WERI-Rb-1 (cell line): ENCODE results near the gene RNF180.

ENCODE experiments used
- DNase-seq: peaks from one replicate; pipeline ENCODE4 v3.0.0-alpha.2; 2020
- H3K27ac ChIP-seq: fragments of 250-450 bp; sonication (Bioruptor Pico); 2 replicates; pipeline ENCODE4 v1.5.1; 2020; ENCODE audit warnings: mild to moderate bottlenecking, moderate library complexity
- H3K27me3 ChIP-seq: fragments of 250-450 bp; sonication (Bioruptor Pico); 2 replicates; pipeline ENCODE4 v1.5.1; 2021; ENCODE audit warnings: mild to moderate bottlenecking, low read depth, moderate library complexity; ENCODE audit not compliant: insufficient read depth, severe bottlenecking
- H3K36me3 ChIP-seq: fragments of 250-450 bp; sonication (Bioruptor Pico); 2 replicates; pipeline ENCODE4 v1.5.1; 2020; ENCODE audit warnings: mild to moderate bottlenecking, moderate library complexity
- H3K4me3 ChIP-seq: 2 replicates; pipeline ENCODE4 v1.5.1; 2011; ENCODE audit warnings: low read depth, mild to moderate bottlenecking, control low read depth, low read length
- H3K9me3 ChIP-seq: fragments of 250-450 bp; sonication (Bioruptor Pico); 2 replicates; pipeline ENCODE4 v1.5.1; 2021; ENCODE audit warnings: mild to moderate bottlenecking, moderate library complexity; ENCODE audit not compliant: severe bottlenecking
- TF ChIP-seq, protein P1 (sequence below): IDR thresholded peaks from 2 replicates; pipeline ENCODE4 v1.5.1; 2011; ENCODE audit warnings: low read depth, mild to moderate bottlenecking, control low read depth, inconsistent platforms, low read length

Gene RNF180

DNA sequence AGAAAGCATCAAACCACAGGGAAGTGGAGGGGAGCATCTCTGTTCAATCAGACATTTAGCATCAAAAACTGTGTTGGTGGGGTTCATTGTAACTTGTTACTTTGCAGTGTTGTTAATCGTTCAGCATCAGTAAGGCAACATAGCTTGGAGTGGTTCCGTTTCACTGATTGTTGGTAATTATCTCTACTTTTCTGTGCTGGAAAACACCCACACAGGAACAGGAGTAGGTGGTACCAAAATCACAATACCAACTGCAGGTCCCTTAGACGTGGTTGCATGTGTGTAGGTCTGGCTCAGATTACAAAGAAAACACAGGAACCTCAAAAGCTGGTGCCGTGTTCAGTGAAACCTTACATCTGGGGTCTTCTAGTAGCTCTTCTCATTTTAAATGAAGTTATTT lies 146.8 kb downstream of the RNF180 start:
- H3K27ac ChIP-seq: no peak overlapping the region
- no peaks in the 10 kb centered on the region for H3K9me3 ChIP-seq
- H3K27me3 ChIP-seq: no peaks in the 10 kb centered on the region
- DNase-seq: no peak
- no peak overlapping the region for H3K4me3 ChIP-seq
- TF ChIP-seq, protein P1, sequence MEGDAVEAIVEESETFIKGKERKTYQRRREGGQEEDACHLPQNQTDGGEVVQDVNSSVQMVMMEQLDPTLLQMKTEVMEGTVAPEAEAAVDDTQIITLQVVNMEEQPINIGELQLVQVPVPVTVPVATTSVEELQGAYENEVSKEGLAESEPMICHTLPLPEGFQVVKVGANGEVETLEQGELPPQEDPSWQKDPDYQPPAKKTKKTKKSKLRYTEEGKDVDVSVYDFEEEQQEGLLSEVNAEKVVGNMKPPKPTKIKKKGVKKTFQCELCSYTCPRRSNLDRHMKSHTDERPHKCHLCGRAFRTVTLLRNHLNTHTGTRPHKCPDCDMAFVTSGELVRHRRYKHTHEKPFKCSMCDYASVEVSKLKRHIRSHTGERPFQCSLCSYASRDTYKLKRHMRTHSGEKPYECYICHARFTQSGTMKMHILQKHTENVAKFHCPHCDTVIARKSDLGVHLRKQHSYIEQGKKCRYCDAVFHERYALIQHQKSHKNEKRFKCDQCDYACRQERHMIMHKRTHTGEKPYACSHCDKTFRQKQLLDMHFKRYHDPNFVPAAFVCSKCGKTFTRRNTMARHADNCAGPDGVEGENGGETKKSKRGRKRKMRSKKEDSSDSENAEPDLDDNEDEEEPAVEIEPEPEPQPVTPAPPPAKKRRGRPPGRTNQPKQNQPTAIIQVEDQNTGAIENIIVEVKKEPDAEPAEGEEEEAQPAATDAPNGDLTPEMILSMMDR: no peak
- H3K36me3 ChIP-seq: no peaks in the 10 kb centered on the region

DNA sequence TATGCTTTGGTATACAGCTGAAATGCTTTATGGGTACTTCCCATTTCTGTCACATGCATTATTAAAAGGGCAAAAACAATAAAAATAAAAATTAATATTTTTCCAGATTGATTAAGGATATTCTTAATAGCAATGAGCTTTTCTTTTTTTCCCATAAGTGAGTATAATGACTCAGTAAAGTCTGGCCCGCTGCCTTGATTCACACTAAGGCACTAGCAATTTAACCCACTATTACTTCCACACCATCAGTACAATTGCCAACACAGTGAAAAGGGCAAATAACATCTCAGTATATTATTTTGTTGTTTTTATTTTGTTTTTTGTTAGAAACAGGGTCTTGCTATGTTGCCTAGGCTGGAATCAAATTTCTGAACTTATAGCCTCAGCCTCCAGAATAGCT lies 150.1 kb downstream of the RNF180 start:
- DNase-seq: no peak
- H3K27me3 ChIP-seq: no peaks in the 10 kb centered on the region
- TF ChIP-seq, protein P1: no peak
- H3K4me3 ChIP-seq: no peak overlapping the region
- H3K27ac ChIP-seq: no peak overlapping the region
- H3K9me3 ChIP-seq: no peaks in the 10 kb centered on the region
- no peaks in the 10 kb centered on the region for H3K36me3 ChIP-seq

DNA sequence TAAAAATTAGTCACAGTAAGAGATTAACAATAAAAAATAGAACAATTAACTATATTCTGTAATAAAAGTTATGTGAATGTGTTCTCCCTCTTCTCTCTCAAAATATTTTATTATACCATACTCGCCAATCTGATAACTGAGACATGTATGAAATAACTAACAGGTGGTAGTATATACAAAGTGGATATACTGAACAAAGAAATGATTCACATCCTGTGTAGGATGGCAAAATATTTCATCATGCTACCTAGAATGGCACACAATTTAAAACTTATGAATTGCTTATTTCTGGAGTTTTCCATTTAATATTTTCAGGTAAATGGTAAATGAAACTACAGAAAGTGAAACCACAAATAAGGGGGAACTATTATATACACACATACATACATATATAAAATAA lies 152.5 kb downstream of the RNF180 start:
- no peak for DNase-seq
- Histone ChIP-seq H3K4me3 (no peak overlapping the region), H3K27me3 (no peaks in the 10 kb centered on the region), H3K27ac (no peak overlapping the region), H3K36me3 (no peaks in the 10 kb centered on the region), H3K9me3 (no peaks in the 10 kb centered on the region)
- TF ChIP-seq, protein P1: no peak

DNA sequence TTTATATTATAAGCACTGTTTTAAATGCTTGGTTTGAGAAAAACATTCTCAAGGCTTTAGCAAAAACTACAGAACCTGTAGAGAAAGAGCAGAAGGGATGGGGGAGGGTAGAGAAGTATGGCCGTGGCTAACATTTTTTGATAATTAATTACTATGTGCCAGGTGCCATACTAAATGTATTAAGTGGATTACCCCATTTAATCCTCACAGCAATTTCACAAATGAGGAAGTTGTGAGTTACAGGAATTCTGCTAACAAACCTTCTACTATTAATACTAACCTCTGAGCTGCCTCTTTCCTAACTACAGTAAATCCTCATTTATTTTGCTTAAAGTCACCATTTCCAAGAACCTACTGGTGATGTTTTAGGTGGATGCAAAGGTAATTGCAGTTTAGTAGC lies 157.9 kb downstream of the RNF180 start:
- no peaks in the 10 kb centered on the region for H3K36me3 ChIP-seq
- H3K27me3 ChIP-seq: no peaks in the 10 kb centered on the region
- DNase-seq: no peak
- TF ChIP-seq, protein P1: no peak
- no peaks in the 10 kb centered on the region for H3K9me3 ChIP-seq
- H3K27ac ChIP-seq: no peak overlapping the region
- no peak overlapping the region for H3K4me3 ChIP-seq

DNA sequence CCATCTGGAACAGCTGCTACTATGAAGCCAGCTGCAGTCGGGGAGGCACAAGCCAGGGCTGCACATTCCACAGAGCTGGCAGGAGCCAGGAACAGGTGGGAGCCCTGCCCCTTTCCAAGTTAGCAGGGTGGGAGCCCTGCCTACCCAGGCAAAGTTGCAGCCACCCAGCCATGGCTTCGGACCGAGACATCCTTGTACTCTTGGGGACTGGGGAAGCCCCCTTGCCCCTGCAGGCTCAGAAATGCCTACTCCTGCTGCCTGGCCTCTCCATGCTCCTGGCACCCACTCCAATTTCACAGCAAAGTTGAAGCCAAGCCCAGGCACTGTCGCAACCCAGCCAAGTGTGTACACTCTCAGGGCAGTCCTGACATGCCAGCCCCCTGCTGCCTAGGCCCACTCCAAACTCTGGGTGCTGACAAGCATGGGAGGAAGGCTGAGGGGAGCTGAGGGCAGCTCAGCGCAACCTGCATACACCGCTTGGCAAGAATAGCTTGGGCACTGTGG lies 165.1 kb downstream of the RNF180 start:
- Histone ChIP-seq H3K36me3 (no peaks in the 10 kb centered on the region), H3K9me3 (no peaks in the 10 kb centered on the region), H3K27ac (no peak overlapping the region), H3K27me3 (no peaks in the 10 kb centered on the region), H3K4me3 (no peak overlapping the region)
- DNase-seq: no peak
- TF ChIP-seq, protein P1: no peak

DNA sequence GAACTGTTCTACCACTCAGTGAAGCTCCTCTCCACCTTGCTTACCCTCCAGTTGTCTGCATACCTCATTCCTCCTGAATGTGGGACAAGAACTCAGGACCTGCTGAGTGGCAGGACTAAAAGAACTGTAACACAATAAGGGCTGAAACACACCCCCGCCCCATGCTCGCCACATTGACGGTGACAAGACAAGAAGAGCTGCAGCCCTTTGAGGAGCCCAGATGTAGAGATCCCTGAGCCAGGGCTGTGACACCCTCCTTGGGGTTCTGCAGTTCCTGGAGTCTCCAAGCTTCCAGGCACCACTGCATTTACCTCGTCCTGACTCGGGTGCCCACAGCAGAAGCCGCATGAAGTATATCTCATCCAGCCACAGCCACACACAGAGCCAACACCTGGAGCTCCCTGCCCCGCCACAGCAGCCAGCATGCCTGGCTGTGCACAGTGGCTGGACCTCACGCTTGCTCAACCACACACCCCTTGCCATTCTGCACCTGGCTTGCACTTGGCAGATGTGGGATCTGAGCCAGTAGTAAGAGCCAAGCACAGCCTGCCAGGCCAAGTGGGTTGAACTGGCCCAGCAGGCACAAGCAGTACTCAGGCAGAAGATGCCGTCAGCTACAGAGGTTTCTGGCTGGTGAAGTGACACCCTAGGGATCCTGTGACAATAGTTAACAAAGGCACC lies 166.1 kb downstream of the RNF180 start:
- Histone ChIP-seq H3K9me3 (no peaks in the 10 kb centered on the region), H3K4me3 (no peak overlapping the region), H3K27me3 (no peaks in the 10 kb centered on the region), H3K27ac (no peak overlapping the region), H3K36me3 (no peaks in the 10 kb centered on the region)
- no peak for DNase-seq
- TF ChIP-seq, protein P1: no peak
